Superior temporal gyrus (tissue), 1 donor: ENCODE data around the gene BPIFB2.
"Not testable (repeated sequence)": the region's sequence is repeated elsewhere in the genome, so short reads cannot be mapped to it uniquely, and the experiment has no call there.

ENCODE experiments used
- DNase-seq: peaks from one replicate; pipeline ENCODE4 v3.0.0-alpha.2; 2016; ENCODE audit errors: extremely low spot score

BPIFB2 gene

DNA sequence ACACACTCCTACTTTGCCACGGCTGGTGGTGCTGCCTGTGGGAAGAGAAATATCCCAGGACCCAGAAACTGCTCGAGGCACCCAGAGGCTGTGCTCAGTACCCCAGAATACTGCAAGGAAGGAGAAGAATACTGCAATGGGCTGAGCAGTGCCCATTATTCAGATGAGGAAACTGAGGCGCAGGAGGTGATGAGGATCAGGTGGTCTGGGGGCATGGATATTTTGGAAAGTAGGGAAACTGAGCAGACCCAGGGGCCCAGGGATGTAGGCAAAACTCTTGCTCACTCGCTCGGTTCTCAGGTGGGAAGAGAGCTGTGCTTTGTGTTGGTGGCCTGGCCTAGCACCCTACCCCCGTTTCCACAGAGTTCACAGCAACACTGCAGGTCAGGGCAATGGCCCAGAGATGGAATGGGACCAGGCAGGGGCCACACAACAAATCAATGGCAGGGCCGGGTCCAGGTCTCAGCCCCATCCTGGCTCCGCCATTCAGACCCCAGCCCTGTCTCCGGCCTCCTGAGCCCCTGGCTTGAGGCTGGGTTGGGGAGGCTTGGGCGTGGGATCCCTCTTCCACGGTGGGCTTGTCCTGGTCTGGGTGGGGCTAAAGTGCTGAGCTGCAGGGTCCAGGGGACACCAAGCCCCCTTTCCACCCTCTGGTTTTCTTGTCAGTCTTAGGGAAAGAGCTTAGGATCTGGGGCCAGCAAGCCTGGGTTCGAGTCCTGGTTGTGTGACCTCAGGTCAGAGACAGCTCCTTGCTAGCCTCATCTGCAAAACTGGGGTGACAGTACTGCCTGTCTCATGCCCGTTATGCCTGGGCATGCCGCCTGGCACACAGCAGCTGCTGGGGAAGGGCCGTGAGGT, 37.2 kb upstream of the BPIFB2 start:
- no peak for DNase-seq

DNA sequence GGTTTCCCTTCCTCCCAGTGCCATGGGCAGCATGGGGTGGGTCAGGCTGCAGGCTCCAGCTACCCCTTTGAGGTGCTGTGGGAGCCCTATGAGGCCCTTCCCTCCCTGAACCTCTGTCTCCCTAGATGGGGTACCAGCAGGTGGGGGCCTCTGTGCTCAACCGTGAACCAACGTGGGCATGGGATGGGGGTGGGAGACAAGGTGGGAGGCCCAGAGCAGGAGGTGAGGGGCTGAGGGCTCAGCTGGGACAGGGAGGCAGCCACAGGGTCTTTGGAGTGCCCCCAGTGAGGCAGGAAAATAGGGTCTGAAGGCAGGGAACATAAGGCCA, 36.6 kb upstream of the BPIFB2 start:
- DNase-seq = no peak

GRCh38 chr20:32971703-32972161, 35.8 kb upstream of the BPIFB2 start:
- peak; percentile 44 for DNase-seq

GRCh38 chr20:32972181-32973076, 35.1 kb upstream of the BPIFB2 start:
- no peak for DNase-seq

GRCh38 chr20:32973077-32973717, 34.3 kb upstream of the BPIFB2 start:
- DNase-seq = no peak

DNA sequence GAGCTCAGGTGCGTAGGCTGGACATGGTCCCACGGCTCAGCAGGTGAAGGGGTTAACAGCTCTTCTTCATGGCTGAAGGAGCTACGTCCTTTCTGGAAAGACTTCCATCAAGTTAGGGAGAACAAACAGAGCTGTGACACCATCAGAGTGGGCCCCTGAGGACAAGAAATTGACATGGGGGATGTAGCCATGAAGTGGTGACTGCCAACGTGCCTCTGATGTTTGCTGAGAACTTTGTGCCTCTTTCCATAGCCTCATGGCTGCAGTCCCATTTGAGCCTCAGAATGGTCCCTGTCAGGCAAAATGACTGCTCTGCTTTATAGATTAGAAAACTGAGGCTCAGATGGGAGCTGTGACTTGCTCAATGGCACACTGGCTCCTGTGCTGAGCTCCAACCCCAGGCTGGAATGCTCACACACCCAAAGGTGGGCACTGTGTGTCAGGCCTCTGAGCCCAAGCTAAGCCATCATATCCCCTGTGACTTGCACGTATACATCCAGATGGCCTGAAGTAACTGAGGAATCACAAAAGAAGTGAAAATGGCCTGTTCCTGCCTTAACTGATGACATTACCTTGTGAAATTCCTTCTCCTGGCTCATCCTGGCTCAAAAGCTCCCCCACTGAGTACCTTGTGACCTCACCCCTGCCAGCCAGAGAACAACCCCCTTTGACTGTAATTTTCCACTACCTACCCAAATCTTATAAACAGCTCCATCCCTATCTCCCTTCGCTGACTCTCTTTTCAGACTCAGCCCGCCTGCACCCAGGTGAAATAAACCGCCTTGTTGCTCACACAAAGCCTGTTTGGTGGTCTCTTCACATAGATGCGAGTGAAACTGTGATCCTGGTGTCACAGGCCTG, 33.1 kb upstream of the BPIFB2 start:
- not testable (repeated sequence) for DNase-seq

GRCh38 chr20:32975121-32975520, 32.4 kb upstream of the BPIFB2 start:
- DNase-seq = not testable (repeated sequence)

DNA sequence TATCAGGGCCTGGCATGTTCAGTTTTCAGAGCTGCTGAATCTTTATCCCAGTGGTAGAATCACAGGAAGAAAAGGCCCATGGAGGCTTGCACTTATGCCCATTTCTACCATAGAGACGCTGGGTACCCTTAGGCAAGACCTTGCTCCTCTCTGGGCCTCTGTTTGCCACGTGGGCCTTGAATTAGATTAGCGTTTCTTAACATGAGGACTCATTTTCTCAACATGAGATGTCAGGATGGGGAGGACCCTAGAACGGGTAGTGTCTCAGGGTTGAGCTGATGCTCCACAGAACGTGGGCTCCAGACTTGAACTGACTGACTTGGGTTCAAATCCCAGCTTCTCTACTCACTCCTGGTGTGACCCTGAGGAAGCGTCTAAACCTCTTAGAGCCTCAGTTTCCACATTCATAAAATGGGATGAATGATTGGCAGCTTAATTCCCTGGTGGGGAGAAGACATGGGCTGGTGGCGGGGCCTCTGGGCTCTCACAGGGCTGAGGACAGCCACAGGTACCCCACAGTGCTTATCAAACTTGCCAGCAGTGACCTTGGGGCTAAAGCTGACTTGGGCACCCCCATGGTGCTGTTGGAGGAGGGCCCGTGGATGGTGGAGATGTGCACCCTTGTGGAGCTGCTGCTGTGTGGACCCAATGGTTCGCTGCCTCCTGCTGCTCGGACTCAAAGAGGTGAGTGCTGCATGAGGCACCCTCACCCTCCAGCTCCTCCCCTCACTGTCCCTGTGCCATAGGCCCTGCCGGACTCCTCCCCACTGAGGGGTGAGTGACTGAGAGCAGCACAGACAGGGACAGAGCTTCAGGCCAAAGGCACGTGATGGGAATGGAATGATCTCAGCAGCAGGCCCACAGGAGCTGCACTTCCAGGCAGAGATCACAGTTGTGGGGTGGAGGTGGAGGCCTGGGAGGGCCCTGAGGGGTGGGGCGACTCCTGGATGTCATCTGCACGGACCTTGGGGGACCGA, 31.5 kb upstream of the BPIFB2 start:
- DNase-seq = peak; percentile 29

GRCh38 chr20:32976746-32977145, 30.8 kb upstream of the BPIFB2 start:
- no peak for DNase-seq

GRCh38 chr20:32977281-32978008, 30.1 kb upstream of the BPIFB2 start:
- no peak for DNase-seq

GRCh38 chr20:32978009-32978335, 29.5 kb upstream of the BPIFB2 start:
- DNase-seq = no peak

GRCh38 chr20:32979201-32979998, 28.1 kb upstream of the BPIFB2 start:
- DNase-seq = peak; percentile 20

- DNase-seq = peak; percentile 88
Measured at GRCh38 chr20:32980131-32980941, 27.2 kb upstream of the BPIFB2 start.

- DNase-seq = no peak
Measured at GRCh38 chr20:32980990-32981389, 26.5 kb upstream of the BPIFB2 start.

- peak; percentile 38 for DNase-seq
Measured at GRCh38 chr20:32982617-32983458, 24.7 kb upstream of the BPIFB2 start.

GRCh38 chr20:32983459-32984112, 23.9 kb upstream of the BPIFB2 start:
- peak; percentile 22 for DNase-seq
